PC-9 (cell line): Measurements from ENCODE around the gene TMPRSS5.

Experiments
- CTCF ChIP-seq: fragments of 200-600 bp; sonication (generic); conservative IDR thresholded peaks from 2 replicates; pipeline ENCODE4 v1.6.1; 2017; ENCODE audit warnings: mixed run types, antibody characterized with exemption, mild to moderate bottlenecking, moderate library complexity
- EZH2 ChIP-seq: fragments of 200-600 bp; sonication (generic); IDR thresholded peaks from 2 replicates; pipeline ENCODE4 v1.8.0; 2017; ENCODE audit warnings: antibody characterized with exemption, low read depth

DNA sequence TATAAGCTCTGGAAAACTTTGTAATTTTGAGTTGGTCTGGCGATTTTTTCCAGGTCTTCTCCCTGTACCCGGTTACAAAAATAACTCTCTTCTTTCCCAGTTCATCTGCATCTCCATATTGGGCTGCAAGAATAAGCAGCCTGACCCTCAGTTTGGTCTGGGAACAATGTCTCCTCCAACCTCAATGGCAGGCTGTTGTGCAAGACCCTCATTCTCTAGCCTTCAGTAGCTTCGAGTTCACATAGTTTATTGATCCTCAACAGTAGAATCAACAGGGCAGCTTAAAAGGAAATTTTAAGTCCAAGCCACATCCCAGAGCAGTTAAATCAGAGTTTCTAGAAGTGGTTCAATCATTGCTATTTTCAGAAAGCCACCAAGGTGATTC lies 35.3 kb downstream of the TMPRSS5 start:
- no peak for TF ChIP-seq CTCF
- no peak for TF ChIP-seq EZH2
